ENCODE measurements around the gene ADGRA1.
A peak's percentile ranks its signal among the peaks of the same experiment; 100 is the strongest.

GRCh38 chr10:133131053-133131452 lies 43.3 kb downstream of the ADGRA1 start:
- TF ChIP-seq, protein P1, sequence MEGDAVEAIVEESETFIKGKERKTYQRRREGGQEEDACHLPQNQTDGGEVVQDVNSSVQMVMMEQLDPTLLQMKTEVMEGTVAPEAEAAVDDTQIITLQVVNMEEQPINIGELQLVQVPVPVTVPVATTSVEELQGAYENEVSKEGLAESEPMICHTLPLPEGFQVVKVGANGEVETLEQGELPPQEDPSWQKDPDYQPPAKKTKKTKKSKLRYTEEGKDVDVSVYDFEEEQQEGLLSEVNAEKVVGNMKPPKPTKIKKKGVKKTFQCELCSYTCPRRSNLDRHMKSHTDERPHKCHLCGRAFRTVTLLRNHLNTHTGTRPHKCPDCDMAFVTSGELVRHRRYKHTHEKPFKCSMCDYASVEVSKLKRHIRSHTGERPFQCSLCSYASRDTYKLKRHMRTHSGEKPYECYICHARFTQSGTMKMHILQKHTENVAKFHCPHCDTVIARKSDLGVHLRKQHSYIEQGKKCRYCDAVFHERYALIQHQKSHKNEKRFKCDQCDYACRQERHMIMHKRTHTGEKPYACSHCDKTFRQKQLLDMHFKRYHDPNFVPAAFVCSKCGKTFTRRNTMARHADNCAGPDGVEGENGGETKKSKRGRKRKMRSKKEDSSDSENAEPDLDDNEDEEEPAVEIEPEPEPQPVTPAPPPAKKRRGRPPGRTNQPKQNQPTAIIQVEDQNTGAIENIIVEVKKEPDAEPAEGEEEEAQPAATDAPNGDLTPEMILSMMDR (conservative IDR thresholded peaks at IDR 0.05; ENCODE audit: low read depth in 2 of 2): peak in 1 of 2 experiments; percentile 26; a peak in 1 of 4 replicates
- TF ChIP-seq EZH2 (IDR thresholded peaks at IDR 0.05; ENCODE audit: low read depth, unreplicated experiment) (no peak), POLR2AphosphoS5 (IDR thresholded peaks at IDR 0.05; ENCODE audit: low read depth) (no peak)
